ENCODE results near the gene ACOXL.
A peak's percentile ranks its signal among the peaks of the same experiment; 100 is the strongest.
"Not testable (repeated sequence)": the region's sequence is repeated elsewhere in the genome, so short reads cannot be mapped to it uniquely, and the experiment has no call there.

The ACOXL gene

GRCh38 chr2:111066062-111066593, 333.8 kb downstream of the ACOXL start:
- DNase-seq (ENCODE audit: low read depth): no peak

DNA sequence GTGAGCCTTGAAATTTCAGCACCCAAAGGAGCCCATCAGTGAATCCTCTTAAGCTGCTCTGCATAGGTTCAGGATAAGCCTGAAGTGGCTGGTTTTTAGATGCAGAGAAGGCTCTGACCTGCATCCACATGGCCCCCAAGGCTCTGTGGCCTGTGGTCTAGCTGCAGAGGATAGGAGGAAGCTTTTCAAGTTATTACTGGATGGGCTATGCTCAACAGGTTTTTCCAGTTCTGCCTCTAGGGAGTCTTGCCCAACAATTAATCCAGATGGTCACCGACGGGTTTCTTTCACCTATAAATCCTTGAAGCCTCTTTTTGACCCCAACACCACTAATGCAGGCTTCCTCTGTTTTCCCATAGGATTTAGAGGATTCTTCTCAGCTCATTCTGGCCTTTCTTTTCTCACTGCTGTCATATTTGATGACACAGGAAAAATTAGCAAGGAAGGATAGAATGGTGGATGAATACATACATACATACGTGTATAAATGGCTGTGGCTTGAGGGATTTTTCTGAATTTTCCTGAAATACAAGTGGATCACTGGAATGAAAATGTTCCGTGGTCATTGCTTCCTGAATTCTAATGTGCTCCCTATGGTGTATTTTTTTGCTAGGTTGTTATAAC, 336.2 kb downstream of the ACOXL start:
- DNase-seq (ENCODE audit: low read depth): no peak

DNA sequence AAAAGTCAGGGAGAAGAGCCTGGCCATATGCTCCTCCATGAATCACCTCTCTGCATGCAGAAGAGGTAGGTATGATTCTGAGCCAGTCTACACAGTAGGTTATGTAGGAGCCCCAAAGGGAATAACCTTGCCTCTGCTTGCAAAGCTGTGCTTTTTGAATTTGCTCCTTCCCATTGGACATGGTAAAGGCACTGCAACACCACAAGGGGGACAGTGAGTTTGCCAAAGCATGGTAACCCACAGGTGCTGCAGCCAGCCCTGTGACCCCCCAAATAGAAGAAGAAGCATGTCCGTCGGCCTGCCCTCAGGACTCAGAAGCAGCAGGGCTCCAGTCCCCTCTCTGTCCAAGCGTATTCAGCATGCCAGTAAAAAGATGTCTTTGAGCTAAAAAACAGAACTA, 337.3 kb downstream of the ACOXL start:
- no peak for DNase-seq (ENCODE audit: low read depth)

GRCh38 chr2:111071600-111072171, 339.3 kb downstream of the ACOXL start:
- peak; percentile 72 for DNase-seq (ENCODE audit: low read depth)

DNA sequence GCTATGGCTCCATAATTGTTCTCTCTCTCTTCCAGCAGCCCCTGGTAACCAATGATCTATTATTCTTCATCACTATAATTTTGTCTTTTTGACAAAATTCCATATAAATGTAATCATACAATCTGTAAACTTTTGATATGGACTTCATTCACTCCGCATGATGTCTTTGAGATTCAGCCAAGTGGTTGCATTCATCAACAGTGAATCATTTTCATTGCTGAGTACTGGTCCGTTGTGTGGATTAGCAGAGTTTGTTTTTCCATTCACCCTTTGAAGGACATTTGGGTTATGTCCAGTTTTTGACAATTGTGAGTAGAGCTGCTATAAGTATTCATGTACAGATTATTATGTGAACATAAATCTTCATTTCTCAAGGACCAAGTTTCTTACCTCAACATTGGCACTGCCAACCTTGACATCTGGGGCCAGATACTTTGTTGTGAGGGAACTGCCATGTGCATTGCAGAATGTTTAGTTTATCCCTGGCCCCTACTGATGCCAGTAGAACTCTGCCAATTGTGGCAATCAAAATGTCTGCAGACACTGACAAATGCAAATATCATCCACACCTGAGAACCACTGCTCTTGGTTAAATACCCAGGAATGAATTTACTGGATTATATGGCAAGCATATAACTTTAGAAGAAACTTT, 340.0 kb downstream of the ACOXL start:
- DNase-seq (ENCODE audit: low read depth): peak; percentile 54

DNA sequence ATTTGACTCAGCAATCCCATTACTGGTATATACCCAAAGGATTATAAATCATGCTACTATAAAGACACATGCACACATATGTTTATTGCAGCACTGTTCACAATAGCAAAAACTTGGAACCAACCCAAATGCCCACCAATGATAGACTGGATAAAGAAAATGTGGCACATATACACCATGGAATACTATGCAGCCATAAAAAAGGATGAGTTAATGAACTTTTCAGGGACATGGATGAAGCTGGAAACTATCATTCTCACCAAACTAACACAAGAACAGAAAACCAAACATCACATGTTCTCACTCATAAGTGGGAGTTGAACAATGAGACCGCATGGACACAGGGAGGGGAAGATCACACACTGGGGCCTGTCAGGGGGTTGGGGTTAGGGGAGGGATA, 350.3 kb downstream of the ACOXL start:
- DNase-seq (ENCODE audit: low read depth): not testable (repeated sequence)

DNA sequence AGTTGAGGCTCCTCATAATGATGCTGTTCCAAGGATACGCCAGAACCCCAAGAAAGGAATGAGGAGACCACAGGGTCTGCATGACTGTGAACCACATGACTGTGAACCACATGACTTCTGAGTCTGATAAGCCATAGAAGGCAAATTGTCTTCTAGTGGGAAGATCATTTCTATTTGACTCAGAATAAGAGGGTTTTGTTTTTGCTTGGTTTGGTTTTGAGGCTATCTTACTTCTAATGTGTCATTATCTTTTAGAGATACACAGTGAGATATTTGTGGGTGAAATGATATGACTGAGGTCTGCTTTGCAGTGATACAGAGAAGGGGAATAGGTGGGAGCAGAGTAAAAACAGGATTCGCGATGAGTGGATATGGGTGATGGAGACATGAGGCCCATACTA, 359.4 kb downstream of the ACOXL start:
- DNase-seq (ENCODE audit: low read depth): no peak

DNA sequence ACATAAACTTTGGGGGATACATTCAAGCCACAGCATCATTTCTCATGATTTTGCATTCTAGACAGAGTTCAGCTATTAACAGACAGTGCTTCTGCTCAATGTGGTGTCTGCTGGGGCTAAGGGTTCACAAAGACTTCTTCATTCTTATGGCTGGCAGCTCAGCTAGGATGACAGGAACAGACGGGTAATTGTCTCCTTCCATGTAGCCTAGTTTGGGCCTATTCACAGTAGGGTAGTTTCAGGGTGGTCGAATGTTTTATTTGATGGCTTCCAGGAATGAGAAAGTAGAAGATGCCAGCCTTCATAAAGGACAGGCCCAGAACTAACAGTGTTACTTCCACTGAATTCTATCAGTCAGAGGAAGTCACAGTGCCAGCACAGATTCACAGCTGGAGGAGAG, 362.3 kb downstream of the ACOXL start:
- DNase-seq (ENCODE audit: low read depth): no peak

- no peak for DNase-seq (ENCODE audit: low read depth)
Measured at GRCh38 chr2:111095434-111095833, 363.1 kb downstream of the ACOXL start.

DNA sequence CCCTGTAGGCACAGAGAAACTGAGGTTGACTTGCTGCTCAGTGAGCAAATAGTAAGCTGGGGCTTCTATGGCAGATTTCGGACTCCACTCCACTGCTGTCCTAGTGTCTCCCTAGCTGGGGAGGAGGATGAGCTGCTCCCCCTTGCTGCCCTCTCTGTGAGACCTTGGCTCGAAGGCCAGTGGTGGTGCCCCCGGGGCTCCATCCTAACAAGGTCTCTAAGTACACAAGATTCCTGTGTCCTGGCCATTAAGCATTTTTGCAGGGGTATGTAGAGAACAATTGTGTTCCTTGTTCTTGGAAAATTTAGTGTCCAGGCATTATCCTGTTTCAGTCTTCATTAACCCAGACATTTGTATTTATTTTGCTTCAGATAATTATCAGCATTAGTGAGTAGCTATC, 367.0 kb downstream of the ACOXL start:
- no peak for DNase-seq (ENCODE audit: low read depth)

DNA sequence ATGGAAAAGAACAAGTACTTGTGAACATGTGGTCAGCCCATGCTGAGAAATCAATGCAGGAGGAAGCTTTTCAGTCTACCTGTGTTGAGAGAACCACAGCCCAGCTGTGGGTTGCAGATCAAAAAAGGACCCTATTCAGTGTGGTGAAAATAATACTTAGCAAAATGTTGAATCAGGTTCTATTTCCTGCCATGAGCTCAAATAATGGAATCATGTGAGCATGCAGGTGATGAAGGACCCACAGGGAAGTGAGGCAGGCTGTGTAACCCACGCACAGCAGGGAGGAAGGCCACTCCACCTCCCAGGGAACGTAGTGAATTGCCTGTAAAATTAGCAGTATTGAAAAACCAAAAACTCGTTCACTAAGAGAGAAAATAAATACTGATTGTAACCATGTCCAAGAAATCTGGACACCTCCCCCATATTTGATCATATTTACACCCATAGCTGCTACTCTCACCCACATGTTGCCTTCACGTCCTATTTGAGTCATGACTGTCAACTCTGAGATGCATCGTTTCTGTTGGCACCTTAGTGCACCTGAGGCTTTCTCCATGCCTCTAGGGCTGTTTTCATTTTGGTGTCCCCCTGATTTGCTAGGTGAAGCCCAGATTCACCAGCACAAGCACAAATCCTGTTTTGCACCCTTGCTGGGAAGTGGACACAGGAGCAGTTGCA, 367.9 kb downstream of the ACOXL start:
- no peak for DNase-seq (ENCODE audit: low read depth)

- DNase-seq (ENCODE audit: low read depth): no peak
Measured at GRCh38 chr2:111100765-111101162, 368.4 kb downstream of the ACOXL start.

- no peak for DNase-seq (ENCODE audit: low read depth)
Measured at GRCh38 chr2:111101592-111101991, 369.2 kb downstream of the ACOXL start.

GRCh38 chr2:111102216-111102615, 369.8 kb downstream of the ACOXL start:
- no peak for DNase-seq (ENCODE audit: low read depth)

GRCh38 chr2:111105926-111106325, 373.6 kb downstream of the ACOXL start:
- DNase-seq (ENCODE audit: low read depth): no peak

GRCh38 chr2:111106706-111107105, 374.3 kb downstream of the ACOXL start:
- DNase-seq (ENCODE audit: low read depth): no peak

DNA sequence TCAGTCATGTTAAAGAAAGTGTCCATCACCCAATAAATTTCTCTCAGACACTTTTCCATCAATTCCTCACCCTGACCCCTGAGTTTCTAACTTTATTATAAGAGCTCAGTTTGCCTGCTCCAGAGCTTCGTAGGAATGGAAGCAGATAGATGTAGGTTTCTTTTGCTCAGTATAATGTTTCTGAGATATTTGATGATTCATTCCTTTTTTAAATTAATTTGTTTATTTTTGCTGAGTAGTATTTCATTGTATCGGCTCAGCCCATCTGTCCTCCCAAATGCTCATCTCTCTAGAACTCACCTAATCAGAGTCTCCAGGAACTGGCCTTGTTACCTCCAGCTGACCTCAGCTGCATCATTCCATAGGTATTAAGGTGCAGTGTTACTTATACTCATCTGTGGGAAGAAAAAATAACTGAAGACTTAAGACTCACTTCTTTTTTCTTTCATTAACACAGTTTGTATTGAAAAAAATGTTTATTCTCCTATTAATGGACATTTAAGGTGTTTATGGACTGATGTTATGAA, 376.4 kb downstream of the ACOXL start:
- DNase-seq (ENCODE audit: low read depth): no peak

- DNase-seq (ENCODE audit: low read depth): no peak
Measured at GRCh38 chr2:111111101-111111755, 378.9 kb downstream of the ACOXL start.

- no peak for DNase-seq (ENCODE audit: low read depth)
Measured at GRCh38 chr2:111113838-111114237, 381.5 kb downstream of the ACOXL start.

DNA sequence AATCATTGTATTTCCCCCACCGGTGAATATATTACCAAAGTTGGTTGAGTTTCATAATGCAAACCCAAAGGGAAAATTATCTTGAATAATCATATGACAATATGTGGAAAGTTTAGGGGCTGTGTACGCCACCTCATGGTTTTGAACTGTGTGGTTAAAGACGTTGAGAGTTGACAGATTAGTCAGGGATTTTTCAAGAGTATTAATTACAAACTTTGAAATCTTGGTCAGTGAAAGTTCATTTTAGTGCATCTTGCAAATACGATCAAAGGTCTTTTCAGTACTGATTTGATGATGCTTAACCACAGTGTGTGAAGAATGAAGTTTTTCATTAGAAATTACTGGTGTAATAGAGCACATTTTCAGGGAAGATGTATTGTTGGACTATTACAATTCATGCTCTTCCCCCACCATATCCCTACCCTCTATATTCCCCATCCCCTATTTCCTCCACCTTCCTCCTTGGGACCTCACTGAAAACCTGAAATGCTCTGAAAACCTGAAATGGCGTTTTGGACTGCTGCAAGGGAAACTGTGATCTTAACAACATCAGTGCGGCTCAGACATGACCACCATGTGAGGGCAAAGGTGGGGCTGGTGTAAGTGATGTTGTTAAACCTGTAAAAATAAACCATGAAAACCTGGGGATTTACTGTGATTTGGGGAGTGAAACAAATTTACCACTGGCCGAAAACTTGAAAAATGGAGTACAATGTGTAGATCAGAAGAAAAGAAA, 383.8 kb downstream of the ACOXL start:
- no peak for DNase-seq (ENCODE audit: low read depth)

- peak; percentile 55 for DNase-seq (ENCODE audit: low read depth)
Measured at GRCh38 chr2:111116843-111117597, 384.6 kb downstream of the ACOXL start.

Data from fibroblast of gingiva (primary cell).